A673 (cell line): ENCODE measurements around the gene QKI.

Experiments used
- CTCF ChIP-seq: fragments of 300-800, 200-600 bp; sonication (generic); conservative IDR thresholded peaks from 2 replicates; pipeline ENCODE4 v1.5.1; 2017; ENCODE audit warnings: low read depth, mild to moderate bottlenecking, antibody characterized with exemption, low read length, moderate library complexity, mixed read lengths
- EZH2 ChIP-seq: fragments of 200-600 bp; sonication (generic); IDR thresholded peaks from 2 replicates; pipeline ENCODE4 v1.6.1; 2017; ENCODE audit warnings: borderline replicate concordance, low read depth, mild to moderate bottlenecking, mixed read lengths, antibody characterized with exemption, low read length; ENCODE audit not compliant: poor library complexity, severe bottlenecking

- TF ChIP-seq CTCF: no peak
- no peak for TF ChIP-seq EZH2
Measured at GRCh38 chr6:163412801-163413344, 1.6 kb upstream of the QKI start.
